ENCODE measurements around the gene TIPARP. TPM values are rescaled to one million over a fixed set of nuclear protein-coding genes. Genes with fewer than 3 reads are reported as not detected.

TIPARP gene
- total RNA-seq, 4 donors from 2014 or later, result 61.9 to 94.8 (median 78.5) TPM

- no peak for TF ChIP-seq POLR2A (IDR thresholded peaks at IDR 0.05; ENCODE audit: low read depth)
- H3K9me3 ChIP-seq, result no peaks in the 10 kb centered on the region
- no peak overlapping the region for H3K27ac ChIP-seq (replicated peaks in 1 of 4)
- peaks cover 0 to 8% (median 0%) of the 10 kb centered on the region in 4 donors for H3K4me1 ChIP-seq
- H3K27me3 ChIP-seq, result no peaks in the 10 kb centered on the region
- intact Hi-C loops (cut with DNase I), result no loop called here
- no peak for DNase-seq (ENCODE audit: extremely low spot score)
- H3K4me3 ChIP-seq, result no peak overlapping the region
- WGBS, result 86% methylated on average over 1 of the region's 2 CpGs
- H3K36me3 ChIP-seq, result no peaks in the 10 kb centered on the region
These were observed 48.8 kb downstream of the TIPARP start for GRCh38 chr3:156723182-156723619.

GRCh38 chr3:156725682-156726081, 51.3 kb downstream of the TIPARP start:
- H3K36me3 ChIP-seq, result no peaks in the 10 kb centered on the region

GRCh38 chr3:156726456-156726855, 52.1 kb downstream of the TIPARP start:
- Histone ChIP-seq H3K36me3 (no peaks in the 10 kb centered on the region), H3K4me3 (no peak overlapping the region), H3K27ac (replicated peaks in 1 of 4) (no peak overlapping the region), H3K4me1 (peaks cover 0 to 8% (median 0%) of the 10 kb centered on the region in 4 donors), H3K27me3 (no peaks in the 10 kb centered on the region), H3K9me3 (no peaks in the 10 kb centered on the region)
- no peak for TF ChIP-seq POLR2A (IDR thresholded peaks at IDR 0.05; ENCODE audit: low read depth)
- no peak for TF ChIP-seq POLR2AphosphoS5 (IDR thresholded peaks at IDR 0.05)
- 60% methylated on average over 1 of the region's 1 CpG for WGBS
- DNase-seq (ENCODE audit: extremely low spot score), result no peak
- intact Hi-C loops (cut with DNase I), result no loop called here

More at GRCh38 chr3:156725682-156726081, 51.3 kb downstream of the TIPARP start:
- DNase-seq (ENCODE audit: extremely low spot score), result no peak
- H3K9me3 ChIP-seq, result no peaks in the 10 kb centered on the region
- H3K27me3 ChIP-seq, result no peaks in the 10 kb centered on the region
- peaks cover 0 to 8% (median 0%) of the 10 kb centered on the region in 4 donors for H3K4me1 ChIP-seq
- TF ChIP-seq EP300 (IDR thresholded peaks at IDR 0.05), result no peak
- no peak for TF ChIP-seq POLR2A (IDR thresholded peaks at IDR 0.05; ENCODE audit: low read depth)
- no peak for TF ChIP-seq POLR2AphosphoS5 (IDR thresholded peaks at IDR 0.05)
- TF ChIP-seq CTCF (IDR thresholded peaks at IDR 0.05), result no peak
- WGBS, result 53% methylated on average over 4 of the region's 4 CpGs
- intact Hi-C loops (cut with DNase I), result no loop called here
- H3K4me3 ChIP-seq, result no peak overlapping the region
- H3K27ac ChIP-seq (replicated peaks in 1 of 4), result no peak overlapping the region

- no peaks in the 10 kb centered on the region for H3K27me3 ChIP-seq
- peaks cover 0 to 5% (median 0%) of the 10 kb centered on the region in 4 donors for H3K4me1 ChIP-seq
- intact Hi-C loops (cut with DNase I), result no loop called here
- no peak overlapping the region for H3K4me3 ChIP-seq
- H3K36me3 ChIP-seq, result no peaks in the 10 kb centered on the region
- 90% methylated on average over 3 of the region's 3 CpGs for WGBS
- no peaks in the 10 kb centered on the region for H3K9me3 ChIP-seq
- no peak for DNase-seq (ENCODE audit: extremely low spot score)
- TF ChIP-seq EP300 (IDR thresholded peaks at IDR 0.05), result no peak
- no peak for TF ChIP-seq POLR2AphosphoS5 (IDR thresholded peaks at IDR 0.05)
- no peak for TF ChIP-seq CTCF (IDR thresholded peaks at IDR 0.05)
- TF ChIP-seq POLR2A (IDR thresholded peaks at IDR 0.05; ENCODE audit: low read depth), result no peak
- H3K27ac ChIP-seq (replicated peaks in 1 of 4), result no peak overlapping the region
These were observed 53.3 kb downstream of the TIPARP start for GRCh38 chr3:156727519-156728205.

- H3K9me3 ChIP-seq, result no peaks in the 10 kb centered on the region
- H3K4me1 ChIP-seq, result no peaks in the 10 kb centered on the region
- no peaks in the 10 kb centered on the region for H3K36me3 ChIP-seq
- intact Hi-C loops (cut with DNase I), result no loop called here
- 81% methylated on average over 4 of the region's 7 CpGs for WGBS
- no peak overlapping the region for H3K27ac ChIP-seq (replicated peaks in 1 of 4)
- no peaks in the 10 kb centered on the region for H3K27me3 ChIP-seq
- H3K4me3 ChIP-seq, result no peak overlapping the region
- TF ChIP-seq POLR2A (IDR thresholded peaks at IDR 0.05; ENCODE audit: low read depth) (no peak), CTCF (IDR thresholded peaks at IDR 0.05) (no peak), EP300 (IDR thresholded peaks at IDR 0.05) (no peak), POLR2AphosphoS5 (IDR thresholded peaks at IDR 0.05) (no peak)
- DNase-seq (ENCODE audit: extremely low spot score), result peak; percentile 64
These were observed 54.0 kb downstream of the TIPARP start for GRCh38 chr3:156728267-156728985.

Measured in esophagus muscularis mucosa (tissue), 4 donors.